Neural crest cell (in vitro differentiated cells): Measurements from ENCODE around the gene RAB11FIP4. TPM values are rescaled to one million over a fixed set of nuclear protein-coding genes. Genes with fewer than 3 reads are reported as not detected.

Source experiments
- DNase-seq: peaks from one replicate; pipeline ENCODE4 v3.0.0; 2021; ENCODE audit warnings: low read depth, mixed read lengths, low spot score
- H3K27ac Mint-ChIP-seq: one replicate; pipeline ENCODE4 v1.8.0; 2021; ENCODE audit warnings: mild to moderate bottlenecking, mixed read lengths; ENCODE audit not compliant: unreplicated experiment
- H3K27me3 Mint-ChIP-seq: 2 replicates; pipeline ENCODE4 v1.8.0; 2021; ENCODE audit warnings: low read depth, mild to moderate bottlenecking, mixed read lengths
- H3K36me3 Mint-ChIP-seq: 2 replicates; pipeline ENCODE4 v1.8.0; 2021; ENCODE audit warnings: low read depth, mild to moderate bottlenecking, mixed read lengths
- H3K4me1 Mint-ChIP-seq: 2 replicates; pipeline ENCODE4 v1.8.0; 2021; ENCODE audit warnings: mixed read lengths
- H3K4me3 Mint-ChIP-seq: one replicate; pipeline ENCODE4 v1.8.0; 2021; ENCODE audit warnings: mild to moderate bottlenecking, mixed read lengths
- H3K9me3 Mint-ChIP-seq: 2 replicates; pipeline ENCODE4 v1.8.0; 2021; ENCODE audit warnings: mixed read lengths
- total RNA-seq: library from RNA; stranded (reverse); gene quantifications from 2 replicates; pipeline ENCODE4 v1.2.1, GENCODE V29; 2021
- TF ChIP-seq, protein P1 (sequence below): fragments of 200-600 bp; sonication (generic); conservative IDR thresholded peaks from 2 replicates; pipeline ENCODE4 v1.5.0; 2021; ENCODE audit warnings: antibody characterized with exemption, mild to moderate bottlenecking

Gene RAB11FIP4
- total RNA-seq, 1 donor from 2014 or later = 7.4 TPM

GRCh38 chr17:31564291-31564690 lies 172.8 kb downstream of the RAB11FIP4 start:
- peaks cover 38% of the 10 kb centered on the region for H3K27me3 Mint-ChIP-seq
- H3K4me3 Mint-ChIP-seq = no peak overlapping the region
- peaks cover 4% of the 10 kb centered on the region for H3K4me1 Mint-ChIP-seq
- DNase-seq = no peak
- no peaks in the 10 kb centered on the region for H3K36me3 Mint-ChIP-seq
- H3K9me3 Mint-ChIP-seq = no peaks in the 10 kb centered on the region
- H3K27ac Mint-ChIP-seq = no peak overlapping the region
- TF ChIP-seq, protein P1, sequence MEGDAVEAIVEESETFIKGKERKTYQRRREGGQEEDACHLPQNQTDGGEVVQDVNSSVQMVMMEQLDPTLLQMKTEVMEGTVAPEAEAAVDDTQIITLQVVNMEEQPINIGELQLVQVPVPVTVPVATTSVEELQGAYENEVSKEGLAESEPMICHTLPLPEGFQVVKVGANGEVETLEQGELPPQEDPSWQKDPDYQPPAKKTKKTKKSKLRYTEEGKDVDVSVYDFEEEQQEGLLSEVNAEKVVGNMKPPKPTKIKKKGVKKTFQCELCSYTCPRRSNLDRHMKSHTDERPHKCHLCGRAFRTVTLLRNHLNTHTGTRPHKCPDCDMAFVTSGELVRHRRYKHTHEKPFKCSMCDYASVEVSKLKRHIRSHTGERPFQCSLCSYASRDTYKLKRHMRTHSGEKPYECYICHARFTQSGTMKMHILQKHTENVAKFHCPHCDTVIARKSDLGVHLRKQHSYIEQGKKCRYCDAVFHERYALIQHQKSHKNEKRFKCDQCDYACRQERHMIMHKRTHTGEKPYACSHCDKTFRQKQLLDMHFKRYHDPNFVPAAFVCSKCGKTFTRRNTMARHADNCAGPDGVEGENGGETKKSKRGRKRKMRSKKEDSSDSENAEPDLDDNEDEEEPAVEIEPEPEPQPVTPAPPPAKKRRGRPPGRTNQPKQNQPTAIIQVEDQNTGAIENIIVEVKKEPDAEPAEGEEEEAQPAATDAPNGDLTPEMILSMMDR = no peak

GRCh38 chr17:31564883-31565301 lies 173.4 kb downstream of the RAB11FIP4 start:
- no peak for DNase-seq
- Mint-ChIP-seq H3K4me3 (no peak overlapping the region), H3K9me3 (no peaks in the 10 kb centered on the region), H3K36me3 (no peaks in the 10 kb centered on the region), H3K4me1 (peaks cover 4% of the 10 kb centered on the region), H3K27me3 (peaks cover 36% of the 10 kb centered on the region), H3K27ac (no peak overlapping the region)
- TF ChIP-seq, protein P1 = no peak

DNA sequence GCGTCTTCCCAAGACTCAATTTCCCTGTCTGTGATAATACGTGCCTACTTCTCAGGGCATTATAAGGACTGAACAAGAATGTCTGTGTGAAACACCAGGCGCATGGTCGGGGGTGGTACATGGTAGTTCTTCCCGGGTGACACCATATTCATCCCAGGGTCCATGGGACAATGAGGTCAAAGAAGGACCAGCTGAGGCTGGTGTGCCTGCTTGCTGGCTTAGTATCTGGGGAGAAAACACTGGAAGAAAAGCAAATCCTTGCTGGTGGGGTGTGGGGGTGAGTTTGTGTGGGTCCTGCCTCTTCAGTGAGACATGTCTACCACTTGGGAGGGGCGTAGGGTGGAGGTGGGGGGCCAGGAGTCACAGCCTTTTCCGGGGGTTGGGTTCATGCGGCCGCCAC lies 174.2 kb downstream of the RAB11FIP4 start:
- no peak overlapping the region for H3K27ac Mint-ChIP-seq
- H3K4me1 Mint-ChIP-seq = peaks cover 4% of the 10 kb centered on the region
- H3K27me3 Mint-ChIP-seq = peaks cover 28% of the 10 kb centered on the region
- H3K36me3 Mint-ChIP-seq = no peaks in the 10 kb centered on the region
- DNase-seq = no peak
- TF ChIP-seq, protein P1 = no peak
- no peaks in the 10 kb centered on the region for H3K9me3 Mint-ChIP-seq
- H3K4me3 Mint-ChIP-seq = no peak overlapping the region

DNA sequence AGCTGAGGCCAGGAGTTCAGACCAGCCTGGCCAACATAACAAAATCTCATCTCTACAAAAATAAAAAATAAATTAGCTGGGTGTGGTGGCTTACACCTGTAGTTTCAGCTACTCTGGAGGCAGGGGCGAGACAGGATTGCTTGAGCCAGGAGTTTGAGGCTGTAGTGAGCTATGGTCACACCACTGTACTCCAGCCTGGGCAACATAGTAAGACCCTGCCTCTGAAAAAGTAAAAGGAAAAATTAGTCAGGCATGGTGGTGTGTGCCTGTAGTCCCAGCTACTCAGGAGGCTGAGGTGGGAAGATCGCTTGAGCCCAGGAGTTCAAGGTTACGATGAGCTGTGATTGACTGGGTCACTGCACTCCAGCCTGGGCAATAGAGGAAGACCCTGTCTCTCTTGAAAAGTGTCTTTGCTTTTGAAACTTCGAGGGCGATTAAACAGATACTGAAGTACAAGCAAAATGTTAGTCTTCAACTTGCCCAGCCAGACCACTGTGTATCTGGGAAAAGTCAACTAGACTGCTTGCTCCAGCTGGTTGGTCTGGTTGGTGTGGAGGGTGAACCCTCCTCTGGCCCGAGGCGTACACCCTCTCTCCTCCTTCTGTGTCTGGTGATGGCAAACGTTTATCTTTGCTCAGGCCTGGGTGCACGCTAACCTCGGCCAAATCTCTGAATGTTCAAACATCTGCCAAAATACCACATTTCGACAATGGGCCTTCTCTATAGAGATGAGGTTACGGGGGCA lies 174.9 kb downstream of the RAB11FIP4 start:
- Mint-ChIP-seq H3K9me3 (no peaks in the 10 kb centered on the region), H3K27ac (peak overlapping the region; percentile 12), H3K4me1 (peaks cover 4% of the 10 kb centered on the region), H3K27me3 (peaks cover 21% of the 10 kb centered on the region), H3K36me3 (no peaks in the 10 kb centered on the region), H3K4me3 (no peak overlapping the region)
- DNase-seq = no peak
- TF ChIP-seq, protein P1 = no peak

DNA sequence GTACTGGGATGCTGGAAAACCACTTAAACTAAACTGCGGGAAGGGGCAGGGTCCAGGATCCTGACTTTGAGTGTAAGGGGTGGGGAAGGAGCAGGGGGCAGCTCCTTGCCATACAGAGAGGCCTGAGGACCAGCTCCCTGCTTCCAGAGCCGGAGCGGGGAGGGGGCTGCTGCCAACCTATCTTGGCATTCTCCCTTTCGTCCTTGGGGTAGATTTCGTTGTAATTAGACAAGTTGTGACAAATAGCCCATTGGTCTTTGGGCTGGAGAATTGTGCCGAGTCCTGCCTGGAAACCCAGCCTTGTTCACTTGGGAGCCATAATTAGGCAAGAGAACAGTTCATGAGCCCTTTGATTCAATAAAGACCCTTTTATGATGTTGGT lies 175.5 kb downstream of the RAB11FIP4 start:
- Mint-ChIP-seq H3K4me1 (no peaks in the 10 kb centered on the region), H3K27me3 (peaks cover 15% of the 10 kb centered on the region), H3K9me3 (no peaks in the 10 kb centered on the region), H3K36me3 (no peaks in the 10 kb centered on the region), H3K4me3 (no peak overlapping the region), H3K27ac (no peak overlapping the region)
- no peak for DNase-seq
- TF ChIP-seq, protein P1 = no peak
